Spleen (tissue), 11 donors: ENCODE results near the gene RAPGEF6. TPM values are rescaled to one million over a fixed set of nuclear protein-coding genes. Genes with fewer than 3 reads are reported as not detected.

Source experiments
- DNase-seq: peaks from one replicate; pipeline ENCODE4 v3.0.0-alpha.2; 2020
- H3K27ac ChIP-seq, 8 donors: fragments of 200-600 bp; sonication (generic) in 7 of 8; 1 replicate in 4 of 8; 2 replicates in 4 of 8; pipeline versions ENCODE4 v1.5.0 to v1.8.0; 2016 to 2021; ENCODE audit warnings: inconsistent platforms in 4 of 8, mild to moderate bottlenecking in 4 of 8, moderate library complexity in 1 of 8
- H3K27me3 ChIP-seq, 7 donors: fragments of 200-600 bp; sonication (generic) in 6 of 7; replicated peaks in 1 of 7; 1 replicate in 4 of 7; 2 replicates in 3 of 7; pipeline versions ENCODE4 v1.5.0 to v1.8.0; 2016 to 2021; ENCODE audit warnings: inconsistent platforms in 3 of 7, mild to moderate bottlenecking in 1 of 7
- H3K36me3 ChIP-seq, 6 donors: fragments of 200-600 bp; sonication (generic) in 5 of 6; 1 replicate in 4 of 6; 2 replicates in 2 of 6; pipeline versions ENCODE4 v1.5.0 to v1.8.0; 2016 to 2021; ENCODE audit warnings: inconsistent platforms in 2 of 6
- H3K4me1 ChIP-seq, 6 donors: fragments of 200-600 bp; sonication (generic) in 5 of 6; 1 replicate in 3 of 6; 2 replicates in 3 of 6; pipeline versions ENCODE4 v1.5.0 to v1.8.0; 2016 to 2021; ENCODE audit warnings: inconsistent platforms in 3 of 6
- H3K4me3 ChIP-seq, 8 donors: fragments of 200-600 bp; sonication (generic) in 7 of 8; 1 replicate in 4 of 8; 2 replicates in 4 of 8; pipeline versions ENCODE4 v1.5.0 to v1.8.0; 2016 to 2021; ENCODE audit warnings: inconsistent platforms in 4 of 8, mild to moderate bottlenecking in 4 of 8, moderate library complexity in 2 of 8
- H3K9me3 ChIP-seq, 8 donors: fragments of 200-600 bp; sonication (generic) in 7 of 8; 1 replicate in 4 of 8; 2 replicates in 4 of 8; pipeline versions ENCODE4 v1.5.0 to v1.8.0; 2016 to 2021; ENCODE audit warnings: inconsistent platforms in 4 of 8
- CTCF ChIP-seq, 11 experiments: fragments of 200-600 bp in 7 of 11; fragments of 450-650 bp in 4 of 11; sonication (generic) in 4 of 11; IDR thresholded peaks in 8 of 11; conservative IDR thresholded peaks in 3 of 11; 1 replicate in 7 of 11; 2 replicates in 4 of 11; pipeline versions ENCODE4 v1.4.0 to v1.8.0; 2016 to 2021; ENCODE audit warnings: antibody characterized with exemption in 11 of 11, inconsistent platforms in 4 of 11, mild to moderate bottlenecking in 1 of 11
- POLR2A ChIP-seq, 3 donors: fragments of 450-650 bp; IDR thresholded peaks; one replicate each; pipeline ENCODE4 v1.5.1; 2017; ENCODE audit warnings: antibody characterized with exemption in 3 of 3, mild to moderate bottlenecking in 1 of 3
- POLR2AphosphoS5 ChIP-seq, 3 donors: sonication (generic); formaldehyde crosslinking; IDR thresholded peaks; one replicate each; pipeline ENCODE4 v1.5.1; 2017; ENCODE audit warnings: antibody characterized with exemption in 3 of 3
- WGBS, 5 donors: extraction: QIAGEN DNeasy Blood & Tissue Kit in 3 of 5; methylation state at CpG; one replicate each; pipeline versions ENCODE4 v1.1.5 to v1.1.7; 2013 to 2018; 5-methylcytosine and 5-hydroxymethylcytosine counted together
- intact Hi-C: fragments of 100-400 bp; cut with DNase I; formaldehyde crosslinking; loops from one replicate; pipeline ENCODE4 v1.15.0; 2023; ENCODE audit warnings: low total_unique reads
- polyA plus RNA-seq, 3 donors: library from polyadenylated mRNA; stranded (reverse); fragments of 200-250 nt; gene quantifications; one replicate each; pipeline ENCODE4 v1.2.1, GENCODE V29; 2013
- total RNA-seq, 7 donors: library from RNA; depleted of rRNA in 3 of 7; stranded (reverse); fragments of >200 nt in 3 of 7; fragmentation: NEBNext Ultra II Directional in 4 of 7; extraction: Animal tissue kit (Norgen Biotek cat#: 25700) in 4 of 7; gene quantifications; one replicate each; pipeline versions ENCODE4 v1.1.0 to v1.2.1, GENCODE V29; 2016 to 2021
- donor health status: healthy with polysubstance abuse.
- donor health status: DM: no; HTN: no; CAD: no; lungs with moderate emphysema.
- donor health status: DM: no; HTN: no; CAD: no.
- donor health status: Bipolar disorder and iron deficiency.
- donor health status: healthy.
- donor health status: DM: no; HTN: no; CAD: no.
- donor health status: DM: yes; HTN: yes; CAD: no.

Gene RAPGEF6
- total and polyA plus RNA-seq, 10 donors: 3.8 to 56.4 (median 43.2) TPM

- Histone ChIP-seq H3K27ac (no peak overlapping the region), H3K4me3 (no peak overlapping the region), H3K4me1 (no peaks in the 10 kb centered on the region), H3K36me3 (peaks cover 16 to 100% (median 74%) of the 10 kb centered on the region in 6 donors), H3K9me3 (no peaks in the 10 kb centered on the region), H3K27me3 (no peaks in the 10 kb centered on the region)
- DNase-seq: no peak
- intact Hi-C loops: no loop called here
- 87 to 92% (median 88%) methylated on average over 2 of the region's 2 CpGs for WGBS, 5 donors
- TF ChIP-seq POLR2A (IDR thresholded peaks at IDR 0.05): no peak
- TF ChIP-seq POLR2AphosphoS5 (IDR thresholded peaks at IDR 0.05): no peak
- no peak for TF ChIP-seq CTCF (IDR thresholded peaks at IDR 0.05 in 8 of 11, conservative IDR thresholded peaks at IDR 0.05 in 3 of 11)
These were observed 198.9 kb downstream of the RAPGEF6 start for GRCh38 chr5:131436081-131436480.

- WGBS, 5 donors: 88 to 100% (median 97%) methylated on average over 1 of the region's 1 CpG
- TF ChIP-seq CTCF (IDR thresholded peaks at IDR 0.05 in 8 of 11, conservative IDR thresholded peaks at IDR 0.05 in 3 of 11): no peak
- Histone ChIP-seq H3K27ac (no peak overlapping the region), H3K9me3 (no peaks in the 10 kb centered on the region), H3K4me1 (no peaks in the 10 kb centered on the region), H3K36me3 (peaks cover 2 to 100% (median 80%) of the 10 kb centered on the region in 6 donors), H3K27me3 (no peaks in the 10 kb centered on the region), H3K4me3 (no peak overlapping the region)
- no peak for DNase-seq
- intact Hi-C loops: no loop called here
These were observed 201.9 kb downstream of the RAPGEF6 start for GRCh38 chr5:131433109-131433508.

- Histone ChIP-seq H3K36me3 (peaks cover 2 to 100% (median 76%) of the 10 kb centered on the region in 6 donors), H3K27me3 (no peaks in the 10 kb centered on the region), H3K4me1 (no peaks in the 10 kb centered on the region), H3K27ac (no peak overlapping the region), H3K9me3 (no peaks in the 10 kb centered on the region), H3K4me3 (no peak overlapping the region)
- intact Hi-C loops: no loop called here
- TF ChIP-seq POLR2AphosphoS5 (IDR thresholded peaks at IDR 0.05) (no peak), CTCF (IDR thresholded peaks at IDR 0.05 in 8 of 11, conservative IDR thresholded peaks at IDR 0.05 in 3 of 11) (no peak), POLR2A (IDR thresholded peaks at IDR 0.05) (no peak)
- WGBS, 5 donors: 57 to 83% (median 76%) methylated on average over 2 of the region's 2 CpGs
- no peak for DNase-seq
These were observed 203.2 kb downstream of the RAPGEF6 start for GRCh38 chr5:131431794-131432193.

- WGBS, 5 donors: 45 to 86% (median 61%) methylated on average over 1 of the region's 1 CpG
- no peak for DNase-seq
- TF ChIP-seq POLR2A (IDR thresholded peaks at IDR 0.05): no peak
- no peak for TF ChIP-seq CTCF (IDR thresholded peaks at IDR 0.05 in 8 of 11, conservative IDR thresholded peaks at IDR 0.05 in 3 of 11)
- TF ChIP-seq POLR2AphosphoS5 (IDR thresholded peaks at IDR 0.05): no peak
- intact Hi-C loops: no loop called here
- no peaks in the 10 kb centered on the region for H3K9me3 ChIP-seq
- peaks cover 2 to 100% (median 77%) of the 10 kb centered on the region in 6 donors for H3K36me3 ChIP-seq
- H3K27me3 ChIP-seq: no peaks in the 10 kb centered on the region
- no peak overlapping the region for H3K27ac ChIP-seq
- H3K4me1 ChIP-seq: no peaks in the 10 kb centered on the region
- H3K4me3 ChIP-seq: no peak overlapping the region
These were observed 204.2 kb downstream of the RAPGEF6 start for GRCh38 chr5:131430794-131431193.
